Islet of Langerhans (tissue), 1 donor: ENCODE results near the gene LRFN2.

Source experiments
- FAIRE-seq: peaks from one replicate; lab custom pipeline; 2011; peaks lifted over from hg19 to GRCh38; lab: Jason Lieb, UNC

LRFN2 gene

DNA sequence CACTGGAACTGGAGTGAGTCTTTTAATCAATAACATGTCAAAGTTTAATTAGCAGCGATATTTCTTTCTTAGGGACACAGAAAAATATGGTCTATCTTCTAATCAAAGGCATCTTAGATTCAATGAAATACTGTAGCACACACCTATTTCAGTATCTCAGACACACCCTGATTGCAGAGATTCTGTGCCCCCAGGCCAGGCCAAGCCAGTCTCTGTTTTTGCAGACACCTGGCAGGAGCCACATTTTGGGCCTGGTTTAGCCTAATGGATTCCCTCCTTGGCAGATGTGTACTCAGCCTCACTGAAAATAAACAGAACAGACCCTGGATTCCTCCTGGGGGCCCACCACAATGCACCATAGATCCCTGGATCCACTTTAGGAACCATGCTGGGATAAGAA is 74.8 kb downstream of the LRFN2 start:
- FAIRE-seq = no peak

DNA sequence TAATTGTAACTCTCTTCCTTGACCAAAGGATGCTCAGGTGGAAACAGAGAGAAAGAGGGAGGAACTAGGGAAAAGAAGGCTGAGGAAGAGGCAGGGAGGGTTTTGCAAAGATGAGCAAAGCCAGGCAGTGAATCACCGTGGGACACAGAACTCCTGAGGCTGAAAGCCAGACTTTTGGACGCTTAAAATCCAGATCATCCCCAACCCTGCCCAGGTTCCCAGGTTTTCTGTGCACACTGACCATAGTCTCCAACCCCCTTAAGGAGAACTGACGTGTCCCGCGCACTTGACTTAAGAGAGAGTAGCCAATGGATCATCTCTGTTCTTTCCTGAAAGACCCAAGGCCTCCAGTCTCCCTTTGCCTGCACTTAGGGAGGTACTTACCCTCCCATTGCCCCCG is 75.3 kb downstream of the LRFN2 start:
- no peak for FAIRE-seq

DNA sequence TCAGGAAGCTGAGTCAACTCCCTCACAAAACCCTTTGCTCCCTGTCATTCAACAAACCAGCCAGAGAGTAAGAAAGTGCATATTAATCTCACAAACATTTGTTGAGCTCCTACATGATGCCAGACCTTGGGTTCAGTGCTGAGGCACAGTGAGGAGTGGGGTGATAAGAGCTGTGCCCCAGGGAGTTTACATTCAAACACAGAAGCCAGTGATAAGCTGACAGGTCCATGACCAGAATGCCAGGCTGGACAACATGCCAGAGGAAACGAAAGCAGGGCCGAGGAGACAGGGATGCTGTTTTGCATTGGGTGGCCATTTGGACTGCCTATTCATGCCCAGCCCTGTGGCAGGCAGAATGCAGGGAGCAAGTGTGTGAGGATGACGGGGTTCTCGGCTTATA is 76.7 kb downstream of the LRFN2 start:
- FAIRE-seq = no peak

DNA sequence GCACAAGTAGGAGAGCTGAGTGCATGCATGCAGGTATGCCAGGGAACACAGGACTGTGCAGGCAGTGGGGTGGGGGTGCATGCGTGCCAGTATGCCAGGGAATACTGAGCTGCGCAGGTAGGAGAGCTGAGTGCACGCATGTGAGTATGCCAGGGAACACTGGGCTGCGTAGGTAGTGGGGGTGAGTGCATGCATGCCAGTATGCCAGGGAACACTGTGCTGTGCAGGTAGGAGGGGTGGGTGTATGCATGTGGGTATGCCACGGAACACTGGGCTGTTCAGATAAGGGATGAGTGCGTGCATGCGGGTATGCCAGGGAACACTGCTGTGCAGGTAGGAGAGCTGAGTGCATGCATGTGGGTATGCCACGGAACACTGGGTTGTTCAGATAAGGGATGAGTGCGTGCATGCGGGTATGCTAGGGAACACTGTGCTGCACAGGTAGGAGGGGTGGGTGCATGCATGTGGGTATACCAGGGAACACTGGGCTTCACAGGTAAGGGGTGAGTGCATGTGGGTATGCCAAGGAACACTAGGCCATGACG is 77.4 kb downstream of the LRFN2 start:
- no peak for FAIRE-seq

DNA sequence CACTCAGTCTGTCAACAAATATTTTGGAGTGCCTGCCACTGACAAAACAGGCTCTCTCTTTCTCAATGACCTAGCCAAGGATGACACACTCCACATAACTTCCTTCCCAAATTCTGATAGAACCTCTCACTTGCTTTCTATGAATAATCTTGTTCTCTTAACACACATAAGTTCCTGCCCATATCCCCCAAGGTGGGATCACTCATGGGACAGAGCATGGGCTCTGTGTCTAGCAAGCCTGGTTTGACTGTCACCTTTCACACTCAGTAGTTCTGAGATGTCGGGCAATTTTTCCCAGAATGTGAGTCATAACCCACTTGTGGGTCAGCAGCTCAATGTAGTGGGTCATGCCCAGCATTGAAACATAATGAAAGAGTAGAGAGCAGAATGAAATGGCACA is 78.1 kb downstream of the LRFN2 start:
- no peak for FAIRE-seq

DNA sequence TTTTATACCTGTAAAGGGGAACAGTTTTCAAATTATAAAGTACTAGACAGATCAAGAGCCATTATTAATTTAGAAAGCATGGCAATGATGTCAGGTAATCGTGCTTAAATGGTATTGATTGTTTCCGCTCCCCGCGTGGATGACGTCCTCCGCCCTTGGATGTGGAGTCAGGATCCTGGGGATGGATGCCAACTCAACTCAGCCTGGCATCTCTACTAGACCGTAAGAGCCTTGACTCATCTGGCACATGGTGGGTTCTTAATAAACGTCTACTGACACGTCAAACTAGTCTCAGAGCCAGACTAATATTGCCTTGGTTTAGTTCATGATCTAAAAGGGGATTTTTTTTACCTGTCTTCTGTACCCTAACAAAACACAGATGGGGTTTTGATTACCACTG is 80.2 kb downstream of the LRFN2 start:
- FAIRE-seq = peak; percentile 96

DNA sequence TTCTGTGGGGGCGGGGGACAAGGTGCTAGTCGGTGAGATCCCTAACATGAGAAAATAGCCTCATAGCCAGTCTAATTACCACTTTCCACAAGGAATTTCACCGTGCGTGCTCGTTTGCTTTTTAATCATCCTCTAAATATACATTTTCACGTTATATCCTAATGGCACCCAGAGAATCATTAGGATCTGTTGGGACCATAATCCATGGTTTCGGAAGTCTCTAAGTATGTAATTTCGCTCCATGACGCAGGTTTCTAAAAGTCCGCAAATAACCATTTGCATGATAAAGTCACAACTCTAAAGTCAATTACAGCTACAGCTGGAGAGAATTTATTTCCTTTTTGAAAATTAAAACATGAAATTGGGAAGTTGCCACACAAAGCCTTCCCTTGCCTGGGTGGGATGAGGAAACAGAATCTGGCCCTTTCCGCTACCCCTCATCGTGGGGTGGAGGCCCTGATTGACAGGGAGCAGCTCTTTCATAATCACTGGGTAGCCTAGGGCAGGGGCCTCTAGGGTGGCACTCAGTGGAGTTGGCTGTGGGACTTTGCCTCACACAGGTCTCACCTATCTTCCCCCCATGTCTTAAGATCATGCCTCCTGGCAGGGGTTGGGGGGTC is 81.9 kb downstream of the LRFN2 start:
- no peak for FAIRE-seq

DNA sequence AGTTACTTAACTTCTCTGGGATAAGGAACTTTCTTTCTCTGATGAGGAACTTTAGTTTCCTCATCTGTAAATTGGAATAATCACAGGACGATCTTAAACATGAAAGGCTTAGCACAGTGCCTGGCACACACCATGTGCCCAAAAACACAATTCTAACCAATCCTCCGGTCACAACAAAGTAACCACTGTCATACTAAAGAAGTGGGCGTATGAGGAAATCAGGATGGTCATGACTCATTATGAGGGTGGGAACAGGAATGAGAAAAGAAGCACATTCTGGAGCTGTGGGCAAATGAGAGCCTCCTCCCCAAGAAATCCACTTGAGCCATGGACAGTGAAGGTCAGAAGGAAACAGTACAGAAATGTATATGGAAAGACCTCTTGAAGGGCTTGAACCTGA is 82.9 kb downstream of the LRFN2 start:
- no peak for FAIRE-seq

DNA sequence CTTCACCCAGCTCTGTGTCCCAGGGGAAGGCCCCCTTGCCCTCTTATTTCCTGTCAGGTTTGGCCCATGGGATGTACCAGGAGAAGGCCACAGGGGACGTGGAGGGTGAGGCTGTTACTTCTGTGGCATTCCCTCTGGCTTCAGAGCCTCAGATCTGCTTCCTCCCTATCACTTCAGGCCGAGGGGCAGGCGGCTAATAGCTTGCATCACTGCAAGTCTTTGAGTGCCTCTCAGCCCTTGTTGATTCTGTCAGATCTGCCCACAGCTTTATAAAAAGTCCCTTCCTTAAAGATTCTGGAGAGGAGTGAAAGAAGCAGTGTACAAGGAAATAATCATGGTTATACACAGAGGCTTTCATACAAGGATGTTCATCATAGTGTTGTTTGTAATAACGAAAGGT is 86.9 kb downstream of the LRFN2 start:
- FAIRE-seq = peak; percentile 43

DNA sequence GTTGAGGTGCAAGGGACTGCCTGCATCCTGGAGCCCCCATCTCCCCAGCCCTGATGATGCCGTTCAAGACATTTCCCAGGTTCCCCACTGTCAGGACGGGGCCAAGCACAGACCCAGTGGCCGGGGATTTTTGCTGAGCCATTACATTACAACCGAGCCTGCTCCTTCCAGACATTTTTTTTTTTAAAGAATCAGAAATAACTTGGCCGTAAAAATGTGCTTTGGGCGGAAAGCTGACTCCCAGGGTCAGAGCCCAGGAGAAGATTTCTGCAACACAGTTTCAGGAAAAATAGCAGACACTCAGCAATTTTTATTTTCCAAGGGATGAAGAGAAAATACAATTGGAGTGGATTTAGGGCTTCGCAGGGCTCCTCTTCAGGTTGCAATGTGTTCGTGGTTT is 87.9 kb downstream of the LRFN2 start:
- FAIRE-seq = no peak

DNA sequence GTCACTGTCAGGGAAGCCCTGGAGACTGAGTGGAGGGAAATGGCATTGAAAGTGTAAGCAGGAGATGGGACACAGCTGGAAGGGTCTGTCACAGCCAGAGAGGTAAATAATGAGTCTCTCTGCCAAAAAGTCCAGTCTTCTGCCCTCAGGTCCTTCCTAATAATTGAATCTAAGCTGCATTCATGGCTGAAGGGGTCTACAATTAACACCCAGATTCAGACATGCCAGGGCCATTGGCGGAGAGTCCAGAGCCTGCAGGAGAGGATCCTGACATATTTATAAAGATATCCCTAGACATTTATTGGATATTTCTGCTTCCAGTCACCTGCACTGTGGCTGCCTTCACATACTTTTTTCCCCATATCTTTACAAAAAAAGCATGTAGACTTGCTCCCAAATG is 89.0 kb downstream of the LRFN2 start:
- no peak for FAIRE-seq

DNA sequence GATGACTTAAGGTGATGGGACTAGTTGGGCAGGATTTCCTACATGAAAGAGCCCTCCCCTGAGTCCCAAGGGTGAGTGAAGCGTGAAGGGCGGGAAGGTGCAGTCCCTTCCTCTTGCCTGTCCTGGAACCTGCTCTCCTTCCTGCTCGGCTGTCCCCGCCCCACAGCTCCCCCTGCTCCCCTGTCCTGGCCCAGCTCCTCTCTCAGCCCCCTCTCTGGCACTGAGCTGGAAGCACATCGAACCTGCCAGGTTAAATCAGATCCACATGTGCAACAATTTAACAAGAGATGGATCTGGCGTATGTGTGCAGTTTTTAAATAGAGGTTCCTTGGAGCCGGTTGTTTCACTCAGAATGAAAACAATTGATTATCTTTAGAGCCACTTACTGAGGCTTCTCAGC is 95.0 kb downstream of the LRFN2 start:
- FAIRE-seq = no peak

DNA sequence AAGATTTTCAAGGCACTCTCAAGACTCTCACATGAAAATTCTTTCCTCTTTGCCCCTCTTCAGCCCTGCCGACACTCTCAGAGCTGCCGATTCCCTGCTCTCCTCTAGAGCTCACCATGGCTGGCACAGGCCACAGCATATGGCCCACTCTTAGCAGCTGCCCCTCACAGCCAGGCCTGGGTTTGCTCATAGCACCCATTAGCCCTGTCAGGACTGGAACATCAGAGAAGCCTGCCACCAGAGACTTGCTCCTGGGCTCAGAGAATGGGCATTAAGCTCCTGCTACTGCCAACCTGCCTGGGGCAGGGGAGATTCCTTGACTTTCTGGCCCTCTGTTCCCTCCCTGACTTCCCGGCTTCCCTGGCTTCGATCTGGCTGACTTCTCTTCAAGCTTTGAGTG is 96.7 kb downstream of the LRFN2 start:
- FAIRE-seq = no peak

DNA sequence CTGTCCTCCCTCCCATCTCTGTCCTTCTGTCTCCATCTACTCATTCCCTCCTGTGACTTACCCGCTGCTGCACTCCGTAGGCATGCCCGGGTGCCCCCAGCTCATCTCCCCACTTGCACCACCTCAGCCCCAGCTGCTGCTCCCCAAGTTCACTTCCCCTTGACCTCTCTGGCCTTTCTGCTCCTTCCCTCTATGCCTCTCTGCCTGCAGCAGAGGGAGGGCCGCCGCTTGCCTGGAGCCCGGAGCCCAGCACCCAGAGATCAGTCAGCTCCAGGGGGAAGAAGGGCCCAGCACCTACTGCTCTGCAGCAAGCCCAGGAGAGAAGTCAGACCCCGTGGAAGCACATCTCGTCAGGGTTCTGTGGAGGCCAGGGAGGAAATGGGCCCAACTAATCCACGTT is 97.4 kb downstream of the LRFN2 start:
- FAIRE-seq = no peak

DNA sequence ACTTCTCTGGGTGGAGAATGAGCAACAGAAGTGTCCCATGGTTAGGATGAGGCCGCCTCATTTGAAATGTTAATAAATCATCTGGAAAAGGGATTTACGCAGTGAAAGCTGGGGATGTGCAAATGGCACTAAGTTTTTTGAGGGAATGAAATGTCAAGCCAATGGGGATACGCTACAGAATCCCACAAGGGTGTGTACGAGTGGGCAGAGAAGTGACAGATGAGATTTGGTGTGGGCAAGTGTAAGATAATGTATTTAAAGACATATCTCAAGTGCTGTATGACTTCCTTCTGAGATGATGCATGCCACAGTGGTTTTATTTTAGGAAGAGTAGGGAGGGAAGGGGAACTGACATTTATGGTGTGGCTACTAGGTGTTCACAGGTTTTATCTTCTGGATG is 100.6 kb downstream of the LRFN2 start:
- no peak for FAIRE-seq

DNA sequence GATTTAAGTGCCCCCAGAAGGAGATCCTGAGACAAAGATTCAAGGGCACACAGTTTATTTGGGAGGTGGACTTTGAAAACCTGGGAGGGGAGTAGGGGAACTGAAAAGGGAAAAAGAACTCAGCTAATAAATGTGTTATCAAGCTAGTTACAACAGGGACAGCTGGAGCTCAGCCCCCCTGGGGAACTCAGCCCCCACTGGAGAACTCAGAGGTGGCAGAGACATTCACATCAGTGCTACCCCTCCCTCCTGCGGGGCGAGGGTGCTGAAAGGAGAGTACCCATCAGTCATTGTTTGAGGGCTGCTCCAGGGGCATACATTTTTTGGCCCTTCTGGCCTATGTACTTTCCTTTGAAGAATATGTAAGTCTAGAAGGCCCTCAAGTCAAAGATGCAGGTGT is 101.4 kb downstream of the LRFN2 start:
- no peak for FAIRE-seq

DNA sequence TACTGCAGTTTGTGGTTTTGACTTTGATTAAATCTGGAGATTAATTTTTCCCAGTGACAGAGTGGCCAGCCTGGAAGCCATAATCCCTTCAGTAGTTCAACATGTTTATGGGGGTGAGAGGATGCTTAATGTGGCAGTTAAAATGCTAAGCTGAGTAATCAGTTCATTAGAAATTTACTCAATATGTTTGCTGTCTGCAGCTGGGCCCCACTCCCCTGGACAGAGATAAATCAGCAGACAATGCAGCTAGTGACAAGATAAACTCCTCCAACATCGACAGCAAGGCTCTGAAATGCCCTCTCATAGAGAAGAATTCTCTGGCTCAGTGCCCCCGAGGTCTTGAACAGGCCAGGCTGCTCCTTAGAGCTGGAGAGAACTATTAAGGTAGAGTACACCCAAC is 101.9 kb downstream of the LRFN2 start:
- no peak for FAIRE-seq

DNA sequence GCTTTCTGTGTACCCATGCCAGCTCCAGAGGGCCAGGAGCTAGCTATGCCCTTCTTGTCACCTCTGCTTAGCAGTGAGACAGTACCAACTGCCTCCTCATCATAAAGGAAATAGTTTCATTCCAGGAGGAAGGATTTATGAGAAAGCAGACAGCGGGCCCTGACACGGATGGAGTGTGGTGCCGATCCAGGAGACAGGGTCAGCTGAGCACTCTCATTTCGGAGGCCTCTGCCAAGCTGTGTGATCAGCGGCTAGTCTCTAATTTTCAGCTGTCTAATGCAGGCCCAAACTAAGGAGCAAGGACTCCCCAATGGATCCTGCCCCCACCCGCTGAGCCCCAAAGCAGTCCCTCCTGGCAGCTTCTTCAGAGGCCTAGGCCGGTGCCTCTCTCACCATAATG is 103.1 kb downstream of the LRFN2 start:
- no peak for FAIRE-seq

DNA sequence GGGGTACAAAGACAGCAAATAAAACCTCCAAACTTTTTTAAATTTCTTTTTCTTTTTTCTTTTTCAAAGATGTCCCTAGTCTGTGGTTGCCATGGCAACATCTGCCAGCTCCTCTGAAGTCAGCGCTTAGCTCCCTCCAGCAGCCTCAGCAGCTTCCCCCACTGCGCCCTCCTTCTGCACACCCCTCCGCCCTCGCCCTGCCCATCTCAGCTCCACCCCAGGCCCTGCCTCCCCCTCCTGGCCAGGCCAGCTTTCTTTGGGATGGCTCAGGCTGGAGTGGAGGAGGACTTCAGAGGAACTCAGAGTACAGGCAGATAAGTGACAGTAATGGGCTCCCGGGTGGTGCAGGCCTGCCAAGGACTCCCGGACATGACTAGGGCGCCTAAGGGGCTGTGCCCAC is 104.6 kb downstream of the LRFN2 start:
- no peak for FAIRE-seq

DNA sequence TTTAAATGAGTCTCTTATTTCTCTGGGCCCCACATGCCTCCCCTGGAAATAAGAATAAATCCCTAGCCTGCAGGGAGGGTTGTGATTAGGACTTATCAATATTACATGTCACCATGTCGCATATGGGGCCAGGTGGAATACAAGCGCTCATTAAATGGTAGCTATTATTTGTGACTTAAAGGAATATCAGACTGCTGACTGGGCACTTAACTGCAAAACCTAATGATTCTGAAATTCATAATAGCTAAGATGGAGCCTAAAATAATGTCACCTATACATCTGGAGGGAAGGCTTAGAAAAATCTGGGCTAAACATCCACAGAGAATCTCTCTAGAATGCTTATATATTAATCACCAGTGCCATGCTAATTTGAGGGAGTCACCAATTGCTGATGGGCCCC is 106.5 kb downstream of the LRFN2 start:
- no peak for FAIRE-seq

DNA sequence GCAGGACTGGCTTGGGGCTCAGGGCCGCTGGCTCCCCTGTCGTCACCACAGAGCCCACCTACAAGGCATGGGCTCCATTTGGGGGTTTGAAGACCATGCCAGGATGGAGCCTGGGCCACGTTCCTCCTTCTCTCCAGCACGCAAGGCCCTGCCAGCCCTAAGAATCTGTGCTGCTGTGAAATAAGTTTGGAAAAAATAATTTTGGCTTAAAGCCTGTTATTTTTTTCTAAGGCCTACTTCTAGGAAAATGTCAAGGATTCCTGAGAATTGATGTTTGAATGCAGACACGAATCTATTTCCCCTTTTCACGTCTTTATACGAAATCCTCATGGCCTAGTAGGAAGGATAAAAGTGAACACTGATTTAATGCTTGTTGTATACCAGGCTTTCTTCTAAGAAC is 107.5 kb downstream of the LRFN2 start:
- no peak for FAIRE-seq

DNA sequence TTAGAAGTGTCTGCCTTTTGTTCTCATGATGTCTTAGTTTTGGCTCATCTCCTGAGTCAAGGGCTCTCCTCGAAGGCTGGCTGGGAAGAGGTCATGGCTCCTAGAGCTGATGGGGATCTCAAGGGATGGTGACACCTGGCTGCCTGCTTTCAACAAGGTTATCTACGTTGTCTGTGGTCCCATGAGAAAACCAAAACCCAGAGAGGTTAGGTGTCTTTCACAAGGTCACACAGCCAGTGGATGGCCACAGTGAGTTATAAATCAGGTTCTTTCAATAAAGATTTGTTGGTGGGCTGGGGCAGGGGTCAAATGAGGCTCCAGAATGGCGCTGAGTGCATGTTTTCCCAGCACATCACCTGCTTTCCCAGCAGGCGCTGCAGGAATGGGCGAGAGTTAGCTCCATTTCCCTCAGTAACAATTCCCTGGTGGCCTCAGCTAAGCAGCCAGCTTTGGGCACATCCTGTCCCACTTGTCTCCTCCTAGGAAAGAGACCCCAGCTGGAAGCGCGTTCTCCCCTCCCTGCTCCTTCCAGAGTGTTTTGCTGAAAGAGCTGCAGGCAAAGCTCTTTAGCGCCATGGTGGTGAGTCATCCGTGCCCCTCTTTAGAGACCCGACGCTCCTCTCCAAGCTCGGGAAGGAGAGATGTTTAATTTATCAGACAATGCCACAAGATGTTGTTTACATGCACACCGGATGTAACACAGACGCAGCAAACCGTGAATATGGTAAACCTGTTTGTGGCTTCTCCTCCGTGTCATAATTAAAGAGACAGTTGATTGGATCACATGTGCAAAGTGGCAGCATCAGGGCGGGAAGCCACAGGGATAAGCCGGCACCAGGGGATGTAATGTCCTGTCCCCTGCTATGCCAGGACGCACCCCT is 109.7 kb downstream of the LRFN2 start:
- FAIRE-seq = no peak

DNA sequence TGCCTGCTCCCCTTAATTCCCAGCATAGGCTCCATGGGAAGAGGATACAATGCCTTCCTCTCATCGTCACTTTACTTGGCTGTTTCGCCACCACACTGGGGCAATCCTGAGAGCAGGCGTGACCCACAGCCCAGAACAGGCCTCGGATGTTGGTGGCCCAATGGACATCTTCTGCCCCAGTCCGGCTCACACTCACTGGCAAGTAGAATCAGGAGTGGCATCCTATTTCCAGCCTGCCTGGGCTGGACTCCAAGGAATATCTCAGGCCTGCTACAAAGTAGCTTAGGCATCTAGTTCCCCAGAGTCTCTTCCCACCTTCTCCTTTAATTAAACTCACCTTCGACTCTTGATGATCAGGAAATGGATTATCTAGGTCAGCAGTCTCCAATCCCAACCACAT is 110.5 kb downstream of the LRFN2 start:
- FAIRE-seq = no peak

DNA sequence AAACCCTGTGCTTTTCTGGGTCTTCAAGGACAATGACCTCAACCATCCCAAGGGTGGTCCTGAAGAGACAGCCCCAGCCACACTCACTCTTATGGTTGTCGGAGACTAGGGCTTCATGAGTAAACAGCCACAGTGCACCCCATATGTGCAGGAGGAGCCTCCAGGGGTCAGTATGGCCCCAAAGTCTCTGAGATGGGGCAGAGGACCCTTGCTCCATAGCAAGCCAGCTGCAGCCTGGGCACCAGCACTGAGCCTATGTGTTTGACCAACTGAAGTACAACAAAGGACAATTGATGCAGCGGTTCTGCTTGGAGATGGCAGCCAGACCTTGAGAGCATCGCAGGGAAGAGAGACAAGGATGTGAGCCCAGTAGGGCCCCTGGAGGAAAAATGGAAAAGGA is 112.2 kb downstream of the LRFN2 start:
- no peak for FAIRE-seq
